Gastrocnemius medialis (tissue), 4 donors: ENCODE data around the gene ARHGAP9.

Experiments used
- CTCF ChIP-seq, 5 experiments: fragments of 450-650 bp in 3 of 5; fragments of 200-600 bp in 2 of 5; sonication (generic) in 2 of 5; IDR thresholded peaks in 4 of 5; conservative IDR thresholded peaks in 1 of 5; 1 replicate in 4 of 5; 2 replicates in 1 of 5; pipeline ENCODE4 v1.5.1; 2016 to 2019; ENCODE audit warnings: antibody characterized with exemption in 5 of 5, mild to moderate bottlenecking in 3 of 5, moderate library complexity in 3 of 5
- POLR2A ChIP-seq, 2 donors: fragments of 450-650 bp; IDR thresholded peaks; one replicate each; pipeline ENCODE4 v1.6.1; 2017; ENCODE audit warnings: antibody characterized with exemption in 2 of 2, mild to moderate bottlenecking in 2 of 2, moderate library complexity in 2 of 2

- no peak for TF ChIP-seq CTCF (IDR thresholded peaks at IDR 0.05 in 4 of 5, conservative IDR thresholded peaks at IDR 0.05 in 1 of 5)
- no peak for TF ChIP-seq POLR2A (IDR thresholded peaks at IDR 0.05)
Observed at GRCh38 chr12:57469296-57470164, 10.1 kb downstream of the ARHGAP9 start.
